ENCODE results near the gene LRIF1.
"Not testable (repeated sequence)": the region's sequence is repeated elsewhere in the genome, so short reads cannot be mapped to it uniquely, and the experiment has no call there.

LRIF1 gene, protein sequence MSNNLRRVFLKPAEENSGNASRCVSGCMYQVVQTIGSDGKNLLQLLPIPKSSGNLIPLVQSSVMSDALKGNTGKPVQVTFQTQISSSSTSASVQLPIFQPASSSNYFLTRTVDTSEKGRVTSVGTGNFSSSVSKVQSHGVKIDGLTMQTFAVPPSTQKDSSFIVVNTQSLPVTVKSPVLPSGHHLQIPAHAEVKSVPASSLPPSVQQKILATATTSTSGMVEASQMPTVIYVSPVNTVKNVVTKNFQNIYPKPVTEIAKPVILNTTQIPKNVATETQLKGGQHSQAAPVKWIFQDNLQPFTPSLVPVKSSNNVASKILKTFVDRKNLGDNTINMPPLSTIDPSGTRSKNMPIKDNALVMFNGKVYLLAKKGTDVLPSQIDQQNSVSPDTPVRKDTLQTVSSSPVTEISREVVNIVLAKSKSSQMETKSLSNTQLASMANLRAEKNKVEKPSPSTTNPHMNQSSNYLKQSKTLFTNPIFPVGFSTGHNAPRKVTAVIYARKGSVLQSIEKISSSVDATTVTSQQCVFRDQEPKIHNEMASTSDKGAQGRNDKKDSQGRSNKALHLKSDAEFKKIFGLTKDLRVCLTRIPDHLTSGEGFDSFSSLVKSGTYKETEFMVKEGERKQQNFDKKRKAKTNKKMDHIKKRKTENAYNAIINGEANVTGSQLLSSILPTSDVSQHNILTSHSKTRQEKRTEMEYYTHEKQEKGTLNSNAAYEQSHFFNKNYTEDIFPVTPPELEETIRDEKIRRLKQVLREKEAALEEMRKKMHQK

DNA sequence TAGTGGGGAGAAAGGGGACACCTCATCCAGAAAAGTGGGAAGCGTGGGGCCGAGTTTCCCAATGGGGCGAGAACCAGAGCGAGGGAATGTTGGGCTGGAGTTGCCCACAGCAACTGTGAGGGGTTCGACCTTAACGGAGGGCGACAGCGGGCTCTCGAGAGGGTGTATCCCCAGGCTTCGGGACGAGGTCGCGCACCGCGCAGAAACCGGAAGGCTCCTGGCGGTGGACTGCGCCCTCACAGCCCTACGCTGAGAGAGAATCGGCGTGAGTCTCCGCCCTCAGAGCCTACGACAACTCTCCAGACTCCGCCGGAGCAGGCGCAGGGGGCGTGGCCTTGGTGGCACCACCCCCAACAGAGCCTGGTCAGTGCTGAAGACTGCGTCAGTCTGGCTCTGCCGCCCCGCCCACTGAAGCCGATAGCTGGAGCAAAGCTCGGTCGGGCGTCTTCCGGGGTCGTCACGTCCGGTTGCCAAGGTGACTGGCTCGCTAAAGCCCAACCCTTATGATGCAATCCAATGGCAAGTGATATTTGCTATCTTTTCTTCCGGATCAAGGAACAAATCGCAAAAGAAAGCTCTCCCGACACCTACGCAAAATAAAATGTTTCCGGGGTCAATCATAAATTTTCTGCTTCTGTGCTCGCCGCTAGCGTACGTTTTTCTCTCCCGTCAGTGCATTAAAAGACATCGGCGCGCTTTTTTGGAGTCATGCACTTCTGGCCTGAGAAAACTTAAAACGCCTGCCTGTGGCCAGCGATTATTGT, at the start of gene LRIF1:
LRIF1 (minus strand) TSS at position 232 of the 764 bp plus-strand sequence. CDS start 234 bp downstream, outside the sequence.
- DNase-seq (ENCODE audit: low spot score) = peak; percentile 90

DNA sequence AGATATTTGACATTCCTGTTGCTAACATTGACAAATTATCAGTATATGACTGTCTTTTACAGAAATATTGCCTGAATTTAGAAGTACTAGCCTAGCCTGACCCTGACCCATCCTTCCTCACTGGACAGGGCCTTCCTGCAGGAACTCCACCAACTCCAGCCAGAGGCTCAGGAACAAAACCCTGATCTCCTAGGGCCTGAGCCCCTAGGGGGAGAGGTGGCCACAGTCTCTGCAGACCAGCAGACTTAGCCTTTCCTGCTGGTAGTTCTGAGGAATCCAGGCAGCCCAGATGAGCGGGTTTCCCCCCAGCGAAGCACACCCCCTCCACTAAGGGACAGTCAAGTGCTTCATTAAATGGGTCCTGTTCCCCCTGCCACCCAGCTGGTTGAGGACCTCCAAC, 44.3 kb upstream of the LRIF1 start:
- DNase-seq (ENCODE audit: low spot score) = no peak

DNA sequence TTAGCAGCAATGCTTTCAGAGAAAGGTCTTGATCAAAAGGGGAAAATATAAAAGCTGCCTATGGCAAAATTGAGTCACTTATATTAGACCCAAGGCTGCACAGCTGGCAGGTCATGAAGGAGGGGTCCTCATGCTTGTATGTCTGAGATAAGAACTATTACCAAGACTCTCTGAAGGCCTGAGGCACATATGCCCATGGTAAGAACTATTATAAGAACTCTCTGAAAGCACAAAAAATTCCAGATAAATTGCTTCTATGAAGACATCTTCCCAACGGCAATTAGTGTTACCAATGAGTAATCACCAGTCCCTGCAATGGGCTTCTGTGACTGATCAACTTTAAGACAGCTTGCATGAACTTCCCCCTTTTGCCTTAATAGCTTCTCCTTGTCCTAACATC, 42.8 kb upstream of the LRIF1 start:
- no peak for DNase-seq (ENCODE audit: low spot score)

DNA sequence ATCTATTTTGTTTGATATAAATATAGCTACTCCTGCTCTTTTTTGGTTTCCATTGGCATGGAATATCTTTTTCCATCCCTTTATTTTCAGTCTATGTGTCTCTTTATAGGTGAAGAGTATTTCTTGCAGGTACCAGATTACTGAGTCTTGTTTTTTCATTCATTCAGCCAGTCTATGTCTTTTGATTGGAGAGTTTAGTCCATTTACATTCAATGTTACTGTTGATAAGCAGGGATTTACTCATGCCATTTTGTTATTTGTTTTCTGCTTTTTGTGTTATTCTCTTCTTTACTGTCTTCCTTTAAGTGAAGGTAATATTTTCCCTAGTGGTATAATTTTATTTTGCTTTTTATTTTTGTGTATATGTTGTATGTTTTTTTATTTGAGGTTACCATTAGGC, 35.9 kb upstream of the LRIF1 start:
- DNase-seq (ENCODE audit: low spot score) = not testable (repeated sequence)

DNA sequence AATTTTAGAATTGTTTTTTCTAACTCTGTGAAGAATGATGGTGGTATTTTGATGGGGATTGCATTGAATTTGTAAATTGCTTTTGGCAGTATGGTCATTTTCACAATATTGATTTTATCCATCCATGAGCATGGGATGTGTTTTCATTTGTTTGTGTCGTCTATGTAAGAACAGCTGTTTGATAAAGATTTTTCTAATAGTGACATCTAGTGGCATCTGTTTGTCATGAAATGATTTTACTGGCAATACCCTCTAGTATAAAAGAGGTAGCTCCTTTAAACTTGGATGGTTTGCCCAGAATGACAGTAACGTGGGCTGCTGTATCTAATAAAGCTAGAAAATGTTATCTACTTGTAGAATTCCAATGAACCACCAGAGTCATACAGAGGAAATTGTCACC, 28.6 kb upstream of the LRIF1 start:
- peak; percentile 4 for DNase-seq (ENCODE audit: low spot score)

DNA sequence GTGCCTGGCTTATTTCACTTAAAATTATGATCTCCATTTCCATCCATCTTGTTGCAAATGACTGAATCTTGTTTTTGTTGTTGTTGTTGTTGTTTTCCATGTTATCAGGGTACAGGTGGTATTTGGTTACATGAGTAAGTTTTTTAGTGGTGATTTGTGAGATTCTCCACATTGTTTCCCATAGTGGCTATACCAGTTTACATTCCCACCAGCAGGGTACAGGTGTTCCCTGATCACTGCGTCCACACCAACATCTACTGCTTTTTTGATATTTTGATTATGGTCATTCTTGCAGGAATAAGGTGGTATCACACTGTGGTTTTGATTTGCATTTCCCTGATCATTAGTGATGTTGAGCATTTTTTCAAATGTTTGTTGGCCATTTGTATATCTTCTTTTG, 27.6 kb upstream of the LRIF1 start:
- DNase-seq (ENCODE audit: low spot score) = not testable (repeated sequence)

DNA sequence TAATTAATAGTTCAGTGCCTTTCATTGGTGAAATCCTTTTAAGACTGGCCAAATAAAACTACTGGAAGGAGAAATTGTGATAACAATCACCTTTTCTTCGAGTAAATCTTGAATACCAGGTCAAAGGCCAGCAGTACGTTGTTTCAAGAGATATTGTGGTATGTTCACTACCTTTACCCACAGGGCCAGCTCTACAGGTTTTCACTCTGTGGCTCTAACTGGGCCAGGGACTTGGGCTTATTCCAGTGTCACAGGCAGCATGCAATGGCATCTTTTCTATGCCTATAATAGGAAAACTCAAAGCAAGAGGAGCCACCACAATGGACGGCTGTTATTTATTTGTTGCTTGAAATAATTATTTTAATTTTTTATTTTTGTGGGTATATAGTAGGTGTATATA, 26.8 kb upstream of the LRIF1 start:
- no peak for DNase-seq (ENCODE audit: low spot score)

DNA sequence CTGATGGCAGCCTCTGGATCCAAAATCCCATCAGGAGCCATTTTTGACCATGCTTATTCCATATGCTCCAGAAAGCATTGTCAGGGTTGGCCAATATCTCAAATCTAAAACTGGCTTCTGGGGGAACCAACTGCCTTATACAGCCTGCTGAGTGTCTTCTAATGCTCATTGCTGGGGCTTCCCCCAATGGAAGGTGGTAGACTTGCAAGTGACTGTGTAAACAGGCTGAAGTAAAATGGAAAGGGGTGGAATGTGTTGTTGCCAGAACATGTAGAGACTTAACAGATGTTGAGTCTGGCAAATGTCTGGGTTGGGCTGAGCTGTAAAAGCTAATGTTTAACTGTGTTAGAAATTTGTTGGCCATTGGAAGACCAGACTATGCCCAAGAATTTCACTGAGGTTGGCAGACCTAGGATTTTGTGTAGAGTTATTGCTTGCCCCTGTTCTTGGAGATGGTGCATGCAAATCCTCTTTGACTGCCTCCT, 22.7 kb upstream of the LRIF1 start:
- no peak for DNase-seq (ENCODE audit: low spot score)

DNA sequence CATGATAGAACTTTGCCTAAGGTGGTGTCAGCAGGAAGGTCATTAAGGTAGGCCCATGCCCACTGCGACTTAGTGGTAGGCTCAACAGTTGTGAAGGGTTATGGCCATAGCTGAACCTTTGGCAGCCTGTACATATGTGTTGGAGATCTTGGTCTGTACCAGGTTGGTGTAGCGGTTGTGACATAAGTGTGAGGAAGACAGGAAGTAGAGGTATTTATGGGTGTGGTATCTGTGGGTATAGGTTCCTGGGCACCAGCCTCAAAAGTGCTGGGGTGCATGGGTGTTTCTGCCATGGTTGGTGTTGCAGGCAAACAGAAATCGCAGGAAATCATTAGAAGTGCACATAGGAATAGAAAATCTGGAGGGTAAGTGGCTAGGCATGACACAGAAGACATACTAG, 18.6 kb upstream of the LRIF1 start:
- DNase-seq (ENCODE audit: low spot score) = no peak

DNA sequence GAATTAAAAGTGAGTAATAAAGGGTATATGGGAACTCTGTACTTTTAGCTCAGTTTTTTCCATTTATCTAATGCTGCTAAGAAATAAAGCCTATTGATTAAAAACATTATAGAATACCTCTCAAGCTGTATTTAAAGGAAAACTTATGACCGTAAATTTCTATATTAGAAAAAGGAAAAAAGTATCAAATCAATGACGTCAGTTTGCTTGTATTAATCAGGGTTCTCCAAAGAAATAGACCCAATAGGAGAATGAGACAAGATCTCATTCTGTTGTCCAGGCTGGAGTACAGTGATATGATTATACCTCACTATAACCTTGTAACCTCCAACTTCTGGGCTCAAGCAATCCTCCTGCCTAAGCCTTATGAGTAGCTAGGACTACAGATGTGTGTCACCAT, 15.4 kb upstream of the LRIF1 start:
- DNase-seq (ENCODE audit: low spot score) = no peak

DNA sequence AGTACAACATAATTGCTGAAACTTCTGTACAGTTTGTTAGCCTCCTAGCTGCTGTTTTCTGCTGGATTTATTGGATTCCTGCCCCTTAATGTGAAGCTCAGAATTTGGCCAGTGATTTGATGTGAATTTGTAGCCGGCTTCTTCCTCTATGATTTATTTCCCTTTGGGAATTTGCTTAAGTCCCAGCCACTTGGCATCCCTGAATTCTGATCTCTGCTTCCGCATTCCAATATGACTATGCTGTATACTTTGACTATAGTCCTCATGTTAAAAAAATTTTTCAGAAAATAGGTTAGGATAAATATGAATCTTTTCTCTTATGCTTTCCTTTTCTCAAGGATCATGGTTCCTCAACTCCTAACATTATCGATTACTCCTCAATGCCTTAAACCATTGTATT, 12.4 kb upstream of the LRIF1 start:
- peak; percentile 36 for DNase-seq (ENCODE audit: low spot score)

DNA sequence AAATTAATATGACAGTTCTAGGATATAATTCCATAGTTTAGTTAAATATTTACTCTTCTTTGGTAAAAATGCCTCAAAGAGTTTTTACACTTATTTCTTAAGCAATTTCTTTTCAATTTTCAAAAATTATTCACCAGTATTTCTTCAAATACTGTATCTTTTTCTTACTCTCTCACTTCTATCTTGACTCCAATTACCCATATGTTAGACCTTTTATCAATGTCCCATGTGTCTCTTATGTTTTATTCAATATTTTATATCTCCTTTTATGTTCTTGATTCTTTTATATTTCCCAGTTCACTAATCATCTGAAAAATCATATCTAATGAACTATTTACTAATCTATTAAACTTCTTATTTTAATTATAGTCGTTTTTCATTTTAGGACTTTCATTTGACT, 11.5 kb upstream of the LRIF1 start:
- DNase-seq (ENCODE audit: low spot score) = no peak

DNA sequence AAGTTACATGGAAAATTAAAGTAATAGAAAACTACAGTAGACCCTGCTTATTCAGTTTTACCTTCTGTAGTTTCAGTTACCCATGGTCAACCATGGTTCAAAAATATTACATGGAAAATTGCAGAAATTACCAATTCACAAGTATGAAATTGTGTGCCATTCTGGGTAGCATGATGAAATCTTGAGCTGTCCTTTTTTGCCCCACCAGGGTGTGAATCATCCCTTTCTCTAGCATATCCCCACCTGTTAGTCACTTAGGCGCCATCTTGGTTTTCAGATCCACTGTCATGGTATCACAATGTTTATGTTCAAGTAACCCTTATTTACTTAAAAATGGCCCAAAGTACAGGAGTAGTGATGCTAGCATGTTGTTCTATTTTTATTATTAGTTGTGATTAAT, 3.5 kb upstream of the LRIF1 start:
- DNase-seq (ENCODE audit: low spot score) = no peak

DNA sequence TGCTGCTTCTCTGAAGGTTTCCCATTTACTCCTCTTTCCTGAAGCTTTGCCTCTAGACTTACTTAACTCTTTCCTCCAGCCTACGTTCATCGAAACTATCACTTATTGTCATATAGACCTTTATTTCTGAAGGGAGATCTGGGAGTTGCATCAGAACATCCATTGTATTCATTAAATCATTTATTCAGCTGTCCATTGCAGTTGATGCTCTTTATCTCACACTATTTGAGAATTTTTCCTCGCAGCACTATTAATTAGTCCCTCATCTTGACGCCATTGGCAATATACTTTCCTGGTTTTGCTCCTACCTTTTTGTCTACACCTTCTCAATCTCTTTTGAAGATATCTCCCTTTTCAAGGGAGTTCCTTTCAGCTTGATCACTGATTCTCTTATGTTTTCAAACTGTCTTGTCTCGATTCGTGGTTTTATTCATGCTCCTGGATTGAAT, 757 bp upstream of the LRIF1 start:
- DNase-seq (ENCODE audit: low spot score) = no peak

DNA sequence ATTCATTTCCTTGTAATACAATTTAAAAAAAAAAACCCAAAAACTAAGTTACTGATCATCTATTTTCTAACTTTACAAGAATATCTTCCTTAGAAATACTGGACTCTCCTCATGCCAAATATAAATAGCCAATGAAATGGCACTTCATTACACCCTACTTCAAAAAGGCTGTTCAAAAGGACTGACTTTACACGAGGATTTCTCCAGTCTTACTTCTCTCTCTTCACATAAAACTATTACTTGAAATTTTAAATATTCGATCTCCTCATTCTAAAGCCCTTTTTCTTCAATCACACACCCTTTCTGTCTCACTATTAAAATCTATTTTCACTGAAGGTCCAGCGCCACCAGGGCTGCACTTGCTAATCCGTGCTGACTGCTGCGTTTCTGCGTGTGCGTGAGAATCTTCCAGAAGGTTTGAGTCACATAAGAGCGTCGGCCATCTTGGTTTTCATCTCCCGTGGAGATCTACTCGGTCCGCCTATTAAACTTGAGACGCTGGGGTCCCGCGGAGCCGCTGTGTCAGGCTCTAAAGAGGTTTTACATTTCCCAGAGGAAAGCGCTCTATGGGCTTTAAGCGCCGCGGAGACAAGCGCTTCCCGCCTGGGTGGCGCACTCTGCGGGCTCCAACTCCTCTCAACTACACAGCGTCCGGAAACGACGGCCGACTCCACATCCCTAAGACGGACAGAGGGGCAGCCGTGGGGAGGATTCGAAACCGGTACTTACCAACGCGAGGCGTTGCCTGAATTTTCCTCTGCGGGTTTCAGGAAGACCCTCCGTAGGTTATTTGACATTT, 631 bp downstream of the LRIF1 start:
- DNase-seq (ENCODE audit: low spot score) = peak; percentile 65

DNA sequence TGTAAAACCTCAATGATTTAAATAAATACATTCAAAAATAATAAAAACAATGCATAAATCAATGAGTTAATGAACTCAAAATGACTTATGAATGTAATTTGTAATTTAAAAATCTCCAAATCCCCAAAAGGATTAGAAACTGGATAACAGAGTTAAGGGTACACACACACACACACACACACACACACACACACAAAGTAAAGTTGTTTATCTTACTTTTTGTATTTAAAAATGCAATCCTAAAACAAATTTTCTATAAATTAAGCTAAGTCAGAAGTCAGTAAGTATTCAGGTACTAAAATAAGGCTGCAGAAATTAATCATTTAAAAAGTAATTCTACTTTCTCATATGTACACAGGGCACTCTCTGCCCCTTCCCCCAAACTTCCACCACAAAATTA, 1.8 kb downstream of the LRIF1 start:
- no peak for DNase-seq (ENCODE audit: low spot score)

DNA sequence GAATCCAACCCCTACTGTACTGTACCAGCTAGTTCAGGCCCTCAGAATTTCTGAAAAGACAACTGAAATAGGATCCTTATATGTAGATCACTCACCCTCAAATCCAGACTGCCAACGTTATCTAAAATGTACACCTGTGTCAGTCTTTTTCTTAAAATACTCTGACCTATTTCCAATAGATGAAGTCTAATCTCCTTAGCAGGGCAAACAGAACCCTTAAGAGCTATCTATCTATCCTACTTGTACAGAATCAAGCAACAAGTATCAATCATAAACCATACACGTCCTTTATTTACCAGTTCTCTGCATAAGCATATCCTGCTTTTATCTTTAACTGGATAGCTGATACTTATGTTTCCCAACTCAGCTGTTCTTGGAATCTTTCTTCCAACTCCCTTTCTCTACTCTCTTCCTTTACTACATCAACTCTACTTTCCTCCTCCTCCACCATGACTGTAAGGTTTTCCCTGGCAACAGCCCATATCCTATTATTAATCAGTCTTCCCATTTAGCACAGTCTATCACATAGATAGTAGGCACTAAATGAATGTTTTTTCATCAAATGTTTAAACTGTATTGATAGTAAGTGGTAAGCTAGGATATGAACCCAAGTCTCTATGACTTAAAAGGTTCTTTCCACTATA, 2.8 kb downstream of the LRIF1 start:
- DNase-seq (ENCODE audit: low spot score) = no peak

DNA sequence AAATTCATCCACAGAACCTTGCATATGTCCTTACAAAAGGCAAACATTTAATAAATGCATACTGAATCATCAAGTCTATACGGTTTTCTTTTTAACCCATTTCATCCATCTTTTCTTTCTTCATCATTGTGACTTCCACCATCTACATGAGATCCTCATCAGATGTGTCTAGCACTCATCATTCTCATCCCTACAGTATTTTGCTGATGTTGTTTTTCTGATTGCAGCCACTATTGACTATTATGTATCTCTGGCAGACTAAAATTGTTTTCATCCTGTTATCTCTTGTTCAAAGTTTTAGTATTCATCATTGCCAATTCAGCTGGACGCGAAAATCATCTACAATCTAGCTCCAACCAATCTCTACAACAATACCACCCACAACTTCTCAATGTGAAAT, 5.9 kb downstream of the LRIF1 start:
- no peak for DNase-seq (ENCODE audit: low spot score)

DNA sequence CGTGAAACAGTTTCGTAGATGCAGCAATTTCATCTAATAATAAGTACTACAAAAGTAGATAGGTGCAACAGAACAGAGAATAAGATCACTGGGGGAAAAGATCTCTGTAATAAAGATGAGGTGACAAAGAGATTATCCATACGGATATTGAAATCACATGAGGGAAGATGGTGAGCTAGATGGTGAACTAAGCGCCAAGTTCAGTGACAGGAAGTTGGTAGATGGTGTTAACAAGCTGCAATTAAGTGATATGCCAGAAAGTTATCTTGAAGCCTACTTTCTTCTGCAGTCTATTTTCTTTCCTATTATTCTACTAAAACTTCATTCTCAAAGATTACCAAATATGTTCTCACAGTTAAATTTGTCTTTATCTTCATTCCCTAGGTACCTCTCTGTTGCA, 7.1 kb downstream of the LRIF1 start:
- no peak for DNase-seq (ENCODE audit: low spot score)

DNA sequence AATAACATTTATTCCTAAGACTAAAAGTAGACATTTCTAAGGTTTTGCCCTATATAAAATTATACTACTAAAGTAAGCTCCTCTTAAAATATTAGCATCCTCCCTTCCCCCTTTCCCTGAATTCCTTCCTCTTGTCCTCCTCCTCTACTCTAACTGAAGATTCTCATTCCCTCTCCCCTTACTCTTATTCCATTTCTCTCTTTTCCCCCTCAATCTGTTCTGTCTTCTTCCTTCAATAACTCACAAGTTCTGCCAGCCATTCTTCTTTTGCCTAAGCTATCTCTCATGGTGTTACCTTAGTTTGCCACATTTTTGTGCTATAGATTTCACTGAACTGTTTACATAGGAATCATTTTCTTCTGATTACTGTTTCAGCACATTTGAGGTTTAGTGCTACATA, 10.7 kb downstream of the LRIF1 start:
- no peak for DNase-seq (ENCODE audit: low spot score)

DNA sequence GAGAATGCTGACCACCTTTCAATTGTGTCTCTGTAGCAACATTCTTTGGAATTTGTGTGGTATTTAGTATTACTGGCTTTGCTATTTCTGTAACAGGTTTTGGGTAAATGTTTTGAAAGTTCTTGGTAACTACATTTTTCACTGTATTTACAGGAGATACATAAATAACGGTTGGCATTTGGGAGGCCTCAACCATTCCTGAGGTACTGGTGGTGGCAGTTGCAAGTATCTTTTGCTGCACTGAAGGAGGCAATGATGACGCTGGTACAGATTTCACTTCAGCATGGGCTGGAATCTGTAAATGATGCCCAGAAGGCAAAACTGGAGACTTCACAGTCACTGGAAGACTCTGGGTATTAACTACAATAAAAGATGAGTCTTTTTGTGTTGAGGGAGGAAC, 11.7 kb downstream of the LRIF1 start:
- DNase-seq (ENCODE audit: low spot score) = no peak

Measured in hepatic stellate cell (primary cell).